Measurements from ENCODE around the gene PTPRO. TPM values are rescaled to one million over a fixed set of nuclear protein-coding genes. Genes with fewer than 3 reads are reported as not detected.

The PTPRO gene
- total RNA-seq, 1 experiment from 2014 or later = 0.52 TPM

DNA sequence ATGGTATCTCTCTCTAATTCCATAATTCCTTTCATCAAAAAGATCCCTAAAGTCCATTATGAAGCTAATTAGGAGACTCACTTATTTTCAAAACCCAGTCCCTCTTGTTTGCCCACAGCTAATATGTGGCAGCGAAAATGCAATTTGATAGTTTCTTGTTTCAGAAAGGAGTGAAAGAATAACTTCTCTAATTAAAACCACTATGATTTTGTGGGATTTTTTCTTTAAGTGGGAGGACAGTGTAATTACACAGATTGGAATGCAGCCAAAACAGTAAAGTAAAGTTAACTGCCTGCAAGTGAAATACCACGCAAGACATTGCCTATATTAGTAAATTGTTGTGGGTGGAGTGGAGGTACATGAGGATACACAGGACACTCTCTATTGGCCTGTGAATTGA lies 50.0 kb downstream of the PTPRO start:
- no peak overlapping the region for H3K4ac ChIP-seq (ENCODE audit: low read depth, low read length)
- H3K36me3 Mint-ChIP-seq (ENCODE audit: insufficient read depth in 1 of 3, low read depth in 3 of 3) = peaks cover 0 to 6% (median 0%) of the 10 kb centered on the region in 3 experiments; a peak in 2 of 7 replicates
- H4K91ac ChIP-seq (ENCODE audit: insufficient read length, low read depth, low read length) = no peak overlapping the region
- no peak overlapping the region for H3K56ac ChIP-seq (ENCODE audit: insufficient read length, low read depth, low read length)
- no peaks in the 10 kb centered on the region for H3K4me1 Mint-ChIP-seq
- H3K27ac ChIP-seq (ENCODE audit: insufficient read length, low read depth, low read length) = no peak overlapping the region
- no peaks in the 10 kb centered on the region for H3K4me1 ChIP-seq (ENCODE audit: insufficient read depth, low read length)
- no peak overlapping the region for H3K14ac ChIP-seq (ENCODE audit: insufficient read depth, low read length)
- H3K27me3 ChIP-seq (ENCODE audit: insufficient read depth, low read length) = no peaks in the 10 kb centered on the region
- H2BK15ac ChIP-seq (ENCODE audit: low read depth, low read length) = no peak overlapping the region
- no CpG with 5 or more reads among the region's 2 CpGs for WGBS (ENCODE audit: extremely low coverage, insufficient read length, low lambda C conversion rate)
- no peaks in the 10 kb centered on the region for H3K9me3 ChIP-seq (ENCODE audit: control insufficient read depth, low read depth, low read length)
- TF ChIP-seq, protein P1, sequence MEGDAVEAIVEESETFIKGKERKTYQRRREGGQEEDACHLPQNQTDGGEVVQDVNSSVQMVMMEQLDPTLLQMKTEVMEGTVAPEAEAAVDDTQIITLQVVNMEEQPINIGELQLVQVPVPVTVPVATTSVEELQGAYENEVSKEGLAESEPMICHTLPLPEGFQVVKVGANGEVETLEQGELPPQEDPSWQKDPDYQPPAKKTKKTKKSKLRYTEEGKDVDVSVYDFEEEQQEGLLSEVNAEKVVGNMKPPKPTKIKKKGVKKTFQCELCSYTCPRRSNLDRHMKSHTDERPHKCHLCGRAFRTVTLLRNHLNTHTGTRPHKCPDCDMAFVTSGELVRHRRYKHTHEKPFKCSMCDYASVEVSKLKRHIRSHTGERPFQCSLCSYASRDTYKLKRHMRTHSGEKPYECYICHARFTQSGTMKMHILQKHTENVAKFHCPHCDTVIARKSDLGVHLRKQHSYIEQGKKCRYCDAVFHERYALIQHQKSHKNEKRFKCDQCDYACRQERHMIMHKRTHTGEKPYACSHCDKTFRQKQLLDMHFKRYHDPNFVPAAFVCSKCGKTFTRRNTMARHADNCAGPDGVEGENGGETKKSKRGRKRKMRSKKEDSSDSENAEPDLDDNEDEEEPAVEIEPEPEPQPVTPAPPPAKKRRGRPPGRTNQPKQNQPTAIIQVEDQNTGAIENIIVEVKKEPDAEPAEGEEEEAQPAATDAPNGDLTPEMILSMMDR (conservative IDR thresholded peaks at IDR 0.05) = no peak
- no peak overlapping the region for H2BK120ac ChIP-seq (ENCODE audit: low read depth, low read length, poor library complexity, severe bottlenecking)
- H2AFZ ChIP-seq (ENCODE audit: low read length) = no peak overlapping the region
- no peaks in the 10 kb centered on the region for H3K27me3 Mint-ChIP-seq (ENCODE audit: low read depth)
- no peak overlapping the region for H3T11ph ChIP-seq (ENCODE audit: low read length)
- H3K79me2 ChIP-seq (ENCODE audit: insufficient read depth, low read length) = no peaks in the 10 kb centered on the region; the same call in 1 of the 2 replicates
- H2BK20ac ChIP-seq (ENCODE audit: low read depth, low read length, poor library complexity, severe bottlenecking) = no peak overlapping the region
- H3K79me1 ChIP-seq (ENCODE audit: insufficient read depth, low read depth, low read length, poor library complexity, severe bottlenecking) = no peaks in the 10 kb centered on the region
- no peak overlapping the region for H4K5ac ChIP-seq (ENCODE audit: insufficient read length, low read depth, low read length)
- DNase-seq = no peak
- H3K9ac ChIP-seq (ENCODE audit: extremely low read depth, insufficient read length, low read length) = no peak overlapping the region
- H2BK5ac ChIP-seq (ENCODE audit: insufficient read length, low read length) = no peak overlapping the region
- no peaks in the 10 kb centered on the region for H3K23me2 ChIP-seq (ENCODE audit: insufficient read length, low read depth, low read length, poor library complexity, severe bottlenecking)
- no peak overlapping the region for H3K27ac Mint-ChIP-seq
- no peak overlapping the region for H3K4me3 Mint-ChIP-seq
- no peaks in the 10 kb centered on the region for H4K20me1 ChIP-seq (ENCODE audit: control insufficient read depth, insufficient read depth, insufficient read length)
- H3K9me3 Mint-ChIP-seq = peaks cover 6% of the 10 kb centered on the region in 2 experiments; a peak in 4 of 5 replicates
- no peak overlapping the region for H2BK12ac ChIP-seq (ENCODE audit: insufficient read length, low read depth, low read length)
- no peak overlapping the region for H3K4me2 ChIP-seq (ENCODE audit: insufficient read depth, insufficient read length, low read length)
- no peak overlapping the region for H4K8ac ChIP-seq (replicated peaks; ENCODE audit: insufficient read length, low read depth, low read length)
- no peak overlapping the region for H3K23ac ChIP-seq (ENCODE audit: insufficient read length, low read depth, low read length)
- no peak overlapping the region for H2AK5ac ChIP-seq (ENCODE audit: insufficient read length, low read length)
- no peak overlapping the region for H3K18ac ChIP-seq (ENCODE audit: insufficient read length, low read depth, low read length)

All from H9 (cell line).